ENCODE measurements around the gene CYP2C19.
"Not testable (repeated sequence)": the region's sequence is repeated elsewhere in the genome, so short reads cannot be mapped to it uniquely, and the experiment has no call there.

Gene CYP2C19

DNA sequence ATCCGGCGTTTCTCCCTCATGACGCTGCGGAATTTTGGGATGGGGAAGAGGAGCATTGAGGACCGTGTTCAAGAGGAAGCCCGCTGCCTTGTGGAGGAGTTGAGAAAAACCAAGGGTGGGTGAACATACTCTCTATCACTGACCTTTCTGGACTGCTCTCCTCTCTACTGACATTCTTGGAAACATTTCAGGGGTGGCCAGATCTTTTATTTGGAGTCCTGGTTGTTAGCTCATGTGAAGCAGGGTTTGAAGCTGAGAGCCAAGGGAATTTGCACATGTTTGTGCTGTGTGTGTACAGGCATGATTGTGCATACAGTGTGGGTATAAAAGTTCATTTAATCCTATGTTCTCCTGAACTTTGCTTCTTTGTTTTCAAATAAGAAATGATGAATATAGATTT is 12.9 kb downstream of the CYP2C19 start:
- H4K91ac ChIP-seq (ENCODE audit: low read length); H3K4me3 ChIP-seq (ENCODE audit: insufficient read depth in 1 of 2, low read depth in 1 of 2, low read length in 2 of 2); H2BK15ac ChIP-seq (ENCODE audit: low read depth, poor library complexity, severe bottlenecking); H4K8ac ChIP-seq (ENCODE audit: low read length); H3K36me3 ChIP-seq (ENCODE audit: control insufficient read depth in 1 of 2, insufficient read depth in 2 of 2, low read depth in 1 of 2, low read length in 2 of 2); H2BK120ac ChIP-seq (ENCODE audit: low read depth, low read length); H3K9me3 ChIP-seq (ENCODE audit: control insufficient read depth, low read length); H2AK5ac ChIP-seq (ENCODE audit: low read length, severe bottlenecking); H3K4me2 ChIP-seq (ENCODE audit: low read length, poor library complexity, severe bottlenecking); H3K4ac ChIP-seq (ENCODE audit: low read depth in 1 of 2, low read length in 2 of 2); H3K9ac ChIP-seq (ENCODE audit: low read length); H2BK5ac ChIP-seq (ENCODE audit: low read depth, low read length, poor library complexity, severe bottlenecking); H3K23ac ChIP-seq (ENCODE audit: low read length in 2 of 2); H2AFZ ChIP-seq (ENCODE audit: low read depth, low read length); H3K27ac ChIP-seq (ENCODE audit: low read length, poor library complexity, severe bottlenecking); H3K14ac ChIP-seq (ENCODE audit: low read length in 2 of 2); H3K4me1 ChIP-seq (ENCODE audit: control insufficient read depth, insufficient read depth, low read depth, low read length); H3K27me3 ChIP-seq (ENCODE audit: control insufficient read depth in 1 of 2, insufficient read depth in 1 of 2, low read length in 2 of 2); DNase-seq; H3K79me1 ChIP-seq (replicated peaks; ENCODE audit: low read length, poor library complexity, severe bottlenecking); H2BK12ac ChIP-seq (ENCODE audit: low read length in 2 of 2); H3K18ac ChIP-seq (ENCODE audit: low read depth in 1 of 2, low read length in 2 of 2): not testable (repeated sequence)
- WGBS, result 80% methylated on average over 4 of the region's 6 CpGs

DNA sequence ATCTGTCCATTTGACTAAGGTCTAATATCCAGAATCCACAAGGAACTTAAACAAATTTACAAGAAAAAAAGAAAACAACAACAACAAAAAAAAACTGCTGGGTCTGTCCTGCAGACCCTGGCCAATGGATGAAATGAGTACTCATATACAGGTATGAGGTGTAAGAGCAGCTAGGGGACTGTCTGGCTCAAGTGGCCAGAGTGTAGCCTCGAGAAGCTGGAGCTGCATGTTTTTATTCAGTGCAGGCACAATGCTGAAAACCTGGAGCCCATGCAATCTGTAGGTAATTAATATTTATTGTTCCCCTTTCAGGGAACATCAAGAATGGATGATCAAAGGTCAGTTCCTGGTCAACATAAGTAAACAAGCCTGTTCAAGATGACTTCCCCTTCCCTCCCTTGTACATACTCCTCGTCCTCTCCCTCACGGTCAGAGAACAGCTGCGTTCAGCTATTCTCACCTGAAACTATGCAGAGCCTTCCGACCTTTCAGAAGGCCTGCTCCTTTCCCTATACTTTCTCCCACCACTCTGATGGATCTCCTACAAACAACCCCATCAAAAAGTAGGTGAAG is 15.5 kb downstream of the CYP2C19 start:
- Histone ChIP-seq H2BK15ac (ENCODE audit: low read depth, poor library complexity, severe bottlenecking) (no peak overlapping the region), H3K36me3 (ENCODE audit: control insufficient read depth in 1 of 2, insufficient read depth in 2 of 2, low read depth in 1 of 2, low read length in 2 of 2) (no peaks in the 10 kb centered on the region), H2BK5ac (ENCODE audit: low read depth, low read length, poor library complexity, severe bottlenecking) (no peak overlapping the region), H3K4me3 (ENCODE audit: insufficient read depth in 1 of 2, low read depth in 1 of 2, low read length in 2 of 2) (no peak overlapping the region), H4K8ac (ENCODE audit: low read length) (no peak overlapping the region), H3K23ac (ENCODE audit: low read length in 2 of 2) (no peak overlapping the region), H3K4me2 (ENCODE audit: low read length, poor library complexity, severe bottlenecking) (no peak overlapping the region), H3K4ac (ENCODE audit: low read depth in 1 of 2, low read length in 2 of 2) (no peak overlapping the region), H3K4me1 (ENCODE audit: control insufficient read depth, insufficient read depth, low read depth, low read length) (no peaks in the 10 kb centered on the region), H2BK12ac (ENCODE audit: low read length in 2 of 2) (no peak overlapping the region), H3K9ac (ENCODE audit: low read length) (no peak overlapping the region), H3K27me3 (ENCODE audit: control insufficient read depth in 1 of 2, insufficient read depth in 1 of 2, low read length in 2 of 2) (no peaks in the 10 kb centered on the region), H3K9me3 (ENCODE audit: control insufficient read depth, low read length) (peaks cover 4% of the 10 kb centered on the region), H3K79me1 (replicated peaks; ENCODE audit: low read length, poor library complexity, severe bottlenecking) (no peaks in the 10 kb centered on the region), H2AK5ac (ENCODE audit: low read length, severe bottlenecking) (no peak overlapping the region), H3K27ac (ENCODE audit: low read length, poor library complexity, severe bottlenecking) (no peak overlapping the region), H3K18ac (ENCODE audit: low read depth in 1 of 2, low read length in 2 of 2) (no peak overlapping the region), H2AFZ (ENCODE audit: low read depth, low read length) (no peak overlapping the region), H3K14ac (ENCODE audit: low read length in 2 of 2) (no peak overlapping the region), H4K91ac (ENCODE audit: low read length) (no peak overlapping the region), H2BK120ac (ENCODE audit: low read depth, low read length) (no peak overlapping the region)
- 42% methylated on average over 5 of the region's 5 CpGs for WGBS
- DNase-seq, result no peak

DNA sequence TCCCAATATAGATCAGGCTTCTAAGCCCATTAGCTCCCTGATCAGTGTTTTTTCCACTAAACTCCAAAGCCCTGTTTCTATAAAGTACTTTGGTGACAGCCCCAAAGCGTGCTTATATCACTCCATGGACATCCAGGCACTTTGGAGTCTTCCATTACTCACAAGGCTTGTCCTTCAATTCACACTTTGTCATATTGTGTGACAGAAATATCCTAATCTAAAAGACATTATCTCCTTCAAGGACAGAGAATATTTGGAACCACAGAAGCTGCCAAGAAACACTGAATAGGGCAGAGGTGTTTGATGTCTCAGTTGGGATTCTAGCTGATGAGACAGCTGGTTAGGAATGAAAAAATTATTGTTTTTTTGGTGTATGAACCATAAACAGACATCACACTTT is 18.4 kb downstream of the CYP2C19 start:
- Histone ChIP-seq H3K27me3 (ENCODE audit: control insufficient read depth in 1 of 2, insufficient read depth in 1 of 2, low read length in 2 of 2) (no peaks in the 10 kb centered on the region), H3K9me3 (ENCODE audit: control insufficient read depth, low read length) (peaks cover 4% of the 10 kb centered on the region), H3K4me3 (ENCODE audit: insufficient read depth in 1 of 2, low read depth in 1 of 2, low read length in 2 of 2) (no peak overlapping the region), H3K36me3 (ENCODE audit: control insufficient read depth in 1 of 2, insufficient read depth in 2 of 2, low read depth in 1 of 2, low read length in 2 of 2) (no peaks in the 10 kb centered on the region), H3K4ac (ENCODE audit: low read depth in 1 of 2, low read length in 2 of 2) (no peak overlapping the region), H3K4me1 (ENCODE audit: control insufficient read depth, insufficient read depth, low read depth, low read length) (no peaks in the 10 kb centered on the region), H3K4me2 (ENCODE audit: low read length, poor library complexity, severe bottlenecking) (no peak overlapping the region), H2AFZ (ENCODE audit: low read depth, low read length) (no peak overlapping the region), H3K9ac (ENCODE audit: low read length) (no peak overlapping the region), H2BK15ac (ENCODE audit: low read depth, poor library complexity, severe bottlenecking) (no peak overlapping the region), H2AK5ac (ENCODE audit: low read length, severe bottlenecking) (no peak overlapping the region), H3K18ac (ENCODE audit: low read depth in 1 of 2, low read length in 2 of 2) (no peak overlapping the region), H2BK12ac (ENCODE audit: low read length in 2 of 2) (no peak overlapping the region), H3K23ac (ENCODE audit: low read length in 2 of 2) (no peak overlapping the region), H3K27ac (ENCODE audit: low read length, poor library complexity, severe bottlenecking) (no peak overlapping the region), H3K79me1 (replicated peaks; ENCODE audit: low read length, poor library complexity, severe bottlenecking) (no peaks in the 10 kb centered on the region), H4K8ac (ENCODE audit: low read length) (no peak overlapping the region), H2BK5ac (ENCODE audit: low read depth, low read length, poor library complexity, severe bottlenecking) (no peak overlapping the region), H2BK120ac (ENCODE audit: low read depth, low read length) (no peak overlapping the region), H3K14ac (ENCODE audit: low read length in 2 of 2) (no peak overlapping the region), H4K91ac (ENCODE audit: low read length) (no peak overlapping the region)
- WGBS, result 0% methylated on average over 1 of the region's 1 CpG
- no peak for DNase-seq

DNA sequence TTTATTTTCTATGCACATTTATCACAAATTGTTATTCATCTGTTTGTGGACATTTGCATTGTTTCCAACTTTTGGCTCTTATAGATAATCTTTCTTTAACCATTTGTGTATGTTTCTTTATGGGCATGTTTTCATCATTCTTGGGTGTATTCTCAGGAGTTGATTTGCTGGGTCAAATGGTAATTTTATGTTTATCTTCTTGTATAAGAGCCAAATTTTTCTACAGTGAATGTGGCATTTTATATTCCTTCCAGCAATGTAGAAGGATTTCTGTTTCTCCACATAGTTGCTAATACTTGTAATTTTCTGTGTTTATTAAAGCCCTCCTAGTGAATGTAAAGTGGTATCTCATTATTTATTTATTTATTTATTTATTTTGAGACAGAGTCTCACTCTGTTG is 21.8 kb downstream of the CYP2C19 start:
- no peak overlapping the region for H3K18ac ChIP-seq (ENCODE audit: low read depth in 1 of 2, low read length in 2 of 2)
- H3K36me3 ChIP-seq (ENCODE audit: control insufficient read depth in 1 of 2, insufficient read depth in 2 of 2, low read depth in 1 of 2, low read length in 2 of 2), result no peaks in the 10 kb centered on the region
- no peaks in the 10 kb centered on the region for H3K4me1 ChIP-seq (ENCODE audit: control insufficient read depth, insufficient read depth, low read depth, low read length)
- no peak for DNase-seq
- H4K8ac ChIP-seq (ENCODE audit: low read length), result no peak overlapping the region
- no peak overlapping the region for H3K4ac ChIP-seq (ENCODE audit: low read depth in 1 of 2, low read length in 2 of 2)
- H3K14ac ChIP-seq (ENCODE audit: low read length in 2 of 2), result no peak overlapping the region
- H2BK120ac ChIP-seq (ENCODE audit: low read depth, low read length), result no peak overlapping the region
- H2AFZ ChIP-seq (ENCODE audit: low read depth, low read length), result no peak overlapping the region
- H2BK15ac ChIP-seq (ENCODE audit: low read depth, poor library complexity, severe bottlenecking), result no peak overlapping the region
- no peak overlapping the region for H3K4me2 ChIP-seq (ENCODE audit: low read length, poor library complexity, severe bottlenecking)
- peaks cover 6% of the 10 kb centered on the region for H3K9me3 ChIP-seq (ENCODE audit: control insufficient read depth, low read length)
- no peaks in the 10 kb centered on the region for H3K79me1 ChIP-seq (replicated peaks; ENCODE audit: low read length, poor library complexity, severe bottlenecking)
- no peak overlapping the region for H4K91ac ChIP-seq (ENCODE audit: low read length)
- H3K27ac ChIP-seq (ENCODE audit: low read length, poor library complexity, severe bottlenecking), result no peak overlapping the region
- H3K27me3 ChIP-seq (ENCODE audit: control insufficient read depth in 1 of 2, insufficient read depth in 1 of 2, low read length in 2 of 2), result no peaks in the 10 kb centered on the region
- no peak overlapping the region for H3K4me3 ChIP-seq (ENCODE audit: insufficient read depth in 1 of 2, low read depth in 1 of 2, low read length in 2 of 2)
- H2BK5ac ChIP-seq (ENCODE audit: low read depth, low read length, poor library complexity, severe bottlenecking), result no peak overlapping the region
- no peak overlapping the region for H2BK12ac ChIP-seq (ENCODE audit: low read length in 2 of 2)
- H3K23ac ChIP-seq (ENCODE audit: low read length in 2 of 2), result no peak overlapping the region
- H2AK5ac ChIP-seq (ENCODE audit: low read length, severe bottlenecking), result no peak overlapping the region
- no peak overlapping the region for H3K9ac ChIP-seq (ENCODE audit: low read length)
